HEK293 (cell line): Measurements from ENCODE around the gene MPV17L2.

Experiments
- BCL11B ChIP-seq: fragments of 450-650 bp; formaldehyde crosslinking; IDR thresholded peaks from 2 replicates; pipeline ENCODE4 v1.5.1; 2016; ENCODE audit warnings: low read depth, missing biosample characterization, missing genetic modification characterization
- GLIS1 ChIP-seq: fragments of 450-650 bp; formaldehyde crosslinking; IDR thresholded peaks from 2 replicates; pipeline ENCODE4 v1.5.1; 2016; ENCODE audit warnings: missing biosample characterization, missing genetic modification characterization
- KLF16 ChIP-seq: fragments of 450-650 bp; formaldehyde crosslinking; IDR thresholded peaks from 2 replicates; pipeline ENCODE4 v1.5.1; 2017; ENCODE audit warnings: missing biosample characterization, missing genetic modification characterization
- KLF7 ChIP-seq: fragments of 450-650 bp; formaldehyde crosslinking; IDR thresholded peaks from 2 replicates; pipeline ENCODE4 v1.5.1; 2016; ENCODE audit warnings: missing biosample characterization, missing genetic modification characterization, borderline replicate concordance
- KLF8 ChIP-seq: fragments of 450-650 bp; formaldehyde crosslinking; IDR thresholded peaks from 2 replicates; pipeline ENCODE4 v1.5.1; 2016; ENCODE audit warnings: missing biosample characterization, missing genetic modification characterization
- SCRT2 ChIP-seq: fragments of 450-650 bp; formaldehyde crosslinking; IDR thresholded peaks from 2 replicates; pipeline ENCODE4 v1.5.1; 2016; ENCODE audit warnings: missing biosample characterization, missing genetic modification characterization
- SP2 ChIP-seq: fragments of 450-650 bp; formaldehyde crosslinking; IDR thresholded peaks from 2 replicates; pipeline ENCODE4 v1.5.1; 2016; ENCODE audit warnings: missing biosample characterization, missing genetic modification characterization
- ZEB2 ChIP-seq: fragments of 450-650 bp; formaldehyde crosslinking; IDR thresholded peaks from 2 replicates; pipeline ENCODE4 v1.5.1; 2016; ENCODE audit warnings: missing biosample characterization, missing genetic modification characterization
- ZNF133 ChIP-seq: fragments of 450-650 bp; formaldehyde crosslinking; IDR thresholded peaks from 2 replicates; pipeline ENCODE4 v1.5.1; 2016; ENCODE audit warnings: missing biosample characterization, missing genetic modification characterization
- ZNF175 ChIP-seq: fragments of 450-650 bp; formaldehyde crosslinking; IDR thresholded peaks from 2 replicates; pipeline ENCODE4 v1.5.1; 2016; ENCODE audit warnings: missing biosample characterization, missing genetic modification characterization
- ZNF2 ChIP-seq: fragments of 450-650 bp; formaldehyde crosslinking; IDR thresholded peaks from 2 replicates; pipeline ENCODE4 v1.5.1; 2016; ENCODE audit warnings: missing biosample characterization, missing genetic modification characterization
- ZNF214 ChIP-seq: fragments of 450-650 bp; formaldehyde crosslinking; IDR thresholded peaks from 2 replicates; pipeline ENCODE4 v1.5.1; 2017; ENCODE audit warnings: missing biosample characterization, mild to moderate bottlenecking, missing genetic modification characterization, borderline replicate concordance
- ZNF266 ChIP-seq: fragments of 450-650 bp; formaldehyde crosslinking; IDR thresholded peaks from 2 replicates; pipeline ENCODE4 v1.5.1; 2016; ENCODE audit warnings: missing biosample characterization, missing genetic modification characterization, low read depth
- ZNF302 ChIP-seq: fragments of 450-650 bp; formaldehyde crosslinking; IDR thresholded peaks from 2 replicates; pipeline ENCODE4 v1.5.1; 2016; ENCODE audit warnings: missing biosample characterization, missing genetic modification characterization, low read depth
- ZNF423 ChIP-seq: fragments of 450-650 bp; formaldehyde crosslinking; IDR thresholded peaks from 2 replicates; pipeline ENCODE4 v1.5.1; 2016; ENCODE audit warnings: missing biosample characterization, missing genetic modification characterization
- ZNF514 ChIP-seq: fragments of 450-650 bp; formaldehyde crosslinking; IDR thresholded peaks from 2 replicates; pipeline ENCODE4 v1.5.1; 2016; ENCODE audit warnings: missing biosample characterization, missing genetic modification characterization
- ZNF529 ChIP-seq: fragments of 450-650 bp; formaldehyde crosslinking; IDR thresholded peaks from 2 replicates; pipeline ENCODE4 v1.5.1; 2017; ENCODE audit warnings: missing genetic modification characterization, missing biosample characterization; ENCODE audit not compliant: insufficient replicate concordance
- ZNF530 ChIP-seq: fragments of 450-650 bp; formaldehyde crosslinking; IDR thresholded peaks from 2 replicates; pipeline ENCODE4 v1.5.1; 2016; ENCODE audit warnings: low read depth, missing biosample characterization, missing genetic modification characterization
- ZNF658 ChIP-seq: fragments of 450-650 bp; formaldehyde crosslinking; IDR thresholded peaks from 2 replicates; pipeline ENCODE4; 2016; ENCODE audit warnings: missing biosample characterization, missing genetic modification characterization
- ZNF660 ChIP-seq: fragments of 450-650 bp; IDR thresholded peaks from 2 replicates; pipeline ENCODE4 v1.5.1; 2018; ENCODE audit warnings: missing biosample characterization, mild to moderate bottlenecking, missing genetic modification characterization
- ZNF664 ChIP-seq: fragments of 450-650 bp; formaldehyde crosslinking; IDR thresholded peaks from 2 replicates; pipeline ENCODE4 v1.5.1; 2016; ENCODE audit warnings: missing biosample characterization, missing genetic modification characterization
- ZNF768 ChIP-seq: fragments of 450-650 bp; formaldehyde crosslinking; IDR thresholded peaks from 2 replicates; pipeline ENCODE4 v1.5.1; 2018; ENCODE audit warnings: missing biosample characterization, mild to moderate bottlenecking, missing genetic modification characterization
- ZNF791 ChIP-seq: fragments of 450-650 bp; formaldehyde crosslinking; IDR thresholded peaks from 2 replicates; pipeline ENCODE4 v1.5.1; 2016; ENCODE audit warnings: missing biosample characterization, missing genetic modification characterization
- ZNF792 ChIP-seq: fragments of 450-650 bp; formaldehyde crosslinking; IDR thresholded peaks from 2 replicates; pipeline ENCODE4 v1.5.1; 2016; ENCODE audit warnings: missing biosample characterization, missing genetic modification characterization
- ZNF837 ChIP-seq: fragments of 450-650 bp; formaldehyde crosslinking; IDR thresholded peaks from 2 replicates; pipeline ENCODE4 v1.5.1; 2016; ENCODE audit warnings: missing biosample characterization, missing genetic modification characterization
- TF ChIP-seq, protein P1 (sequence below): fragments of 450-650 bp; formaldehyde crosslinking; IDR thresholded peaks from 2 replicates; pipeline ENCODE4 v1.5.1; 2016; ENCODE audit warnings: missing biosample characterization, missing genetic modification characterization, low read depth
- TF ChIP-seq, protein P2 (sequence below): fragments of 450-650 bp; IDR thresholded peaks from 2 replicates; pipeline ENCODE4 v1.5.1; 2018; ENCODE audit warnings: missing biosample characterization, missing genetic modification characterization
- TF ChIP-seq, protein P3 (sequence below): fragments of 450-650 bp; formaldehyde crosslinking; IDR thresholded peaks from 2 replicates; pipeline ENCODE4 v1.5.1; 2016; ENCODE audit warnings: missing biosample characterization, missing genetic modification characterization, borderline replicate concordance
- TF ChIP-seq, protein P4 (sequence below): fragments of 450-650 bp; formaldehyde crosslinking; IDR thresholded peaks from 2 replicates; pipeline ENCODE4 v1.5.1; 2017; ENCODE audit warnings: missing biosample characterization, missing genetic modification characterization
- TF ChIP-seq, protein P5 (sequence below): fragments of 450-650 bp; formaldehyde crosslinking; IDR thresholded peaks from 2 replicates; pipeline ENCODE4 v1.5.1; 2016; ENCODE audit warnings: missing biosample characterization, missing genetic modification characterization

The MPV17L2 gene

DNA sequence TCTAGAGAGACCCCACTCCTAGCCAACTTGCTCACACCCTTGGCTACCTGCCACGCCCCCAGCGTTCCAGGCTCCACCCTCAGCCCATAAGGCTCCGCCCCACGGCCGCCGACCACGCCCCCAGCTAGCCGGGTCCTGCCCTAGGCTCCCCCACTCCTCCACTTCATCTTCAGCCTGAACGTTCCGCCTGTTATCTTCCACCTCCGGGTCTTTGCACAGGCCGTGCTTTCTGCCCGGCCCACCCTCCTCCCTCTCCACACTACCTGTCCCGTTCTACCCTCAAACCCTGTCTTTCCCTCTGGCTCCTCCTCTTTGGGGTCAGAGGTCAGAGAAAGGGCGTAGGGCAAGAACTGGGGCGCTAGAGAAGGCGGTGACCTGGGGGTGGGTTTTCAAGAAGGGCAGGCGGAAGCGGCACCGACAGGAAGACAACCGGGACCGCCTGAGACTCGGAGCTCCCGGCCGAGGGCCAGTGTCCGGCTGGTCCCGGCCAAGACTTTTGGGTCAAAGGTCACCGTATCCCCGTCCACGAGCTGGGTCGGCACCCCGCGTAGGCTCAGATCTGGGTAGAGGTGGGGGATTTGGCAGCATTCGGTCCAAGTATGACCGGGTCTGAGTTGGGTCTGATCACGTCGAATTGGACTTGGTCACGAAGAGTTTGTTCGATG, 31.0 kb downstream of the MPV17L2 start (continued):
- TF ChIP-seq KLF7: no peak
- no peak for TF ChIP-seq ZNF514 (tag by site-specific recombination)
- TF ChIP-seq, protein P1, sequence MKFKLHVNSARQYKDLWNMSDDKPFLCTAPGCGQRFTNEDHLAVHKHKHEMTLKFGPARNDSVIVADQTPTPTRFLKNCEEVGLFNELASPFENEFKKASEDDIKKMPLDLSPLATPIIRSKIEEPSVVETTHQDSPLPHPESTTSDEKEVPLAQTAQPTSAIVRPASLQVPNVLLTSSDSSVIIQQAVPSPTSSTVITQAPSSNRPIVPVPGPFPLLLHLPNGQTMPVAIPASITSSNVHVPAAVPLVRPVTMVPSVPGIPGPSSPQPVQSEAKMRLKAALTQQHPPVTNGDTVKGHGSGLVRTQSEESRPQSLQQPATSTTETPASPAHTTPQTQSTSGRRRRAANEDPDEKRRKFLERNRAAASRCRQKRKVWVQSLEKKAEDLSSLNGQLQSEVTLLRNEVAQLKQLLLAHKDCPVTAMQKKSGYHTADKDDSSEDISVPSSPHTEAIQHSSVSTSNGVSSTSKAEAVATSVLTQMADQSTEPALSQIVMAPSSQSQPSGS (tag by site-specific recombination): no peak
- TF ChIP-seq ZNF529 (tag by site-specific recombination): no peak
- TF ChIP-seq KLF16 (tag by site-specific recombination): peak; percentile 95
- no peak for TF ChIP-seq ZNF530 (tag by site-specific recombination)
- TF ChIP-seq ZNF214 (tag by site-specific recombination): no peak
- TF ChIP-seq BCL11B (tag by site-specific recombination): peak; percentile 100
- peak; percentile 88 for TF ChIP-seq ZEB2 (tag by site-specific recombination)
- no peak for TF ChIP-seq ZNF266 (tag by site-specific recombination)
- no peak for TF ChIP-seq ZNF302 (tag by site-specific recombination)
- no peak for TF ChIP-seq ZNF664 (tag by site-specific recombination)
- no peak for TF ChIP-seq ZNF837
- TF ChIP-seq ZNF768 (tag by site-specific recombination): no peak
- TF ChIP-seq, protein P2, sequence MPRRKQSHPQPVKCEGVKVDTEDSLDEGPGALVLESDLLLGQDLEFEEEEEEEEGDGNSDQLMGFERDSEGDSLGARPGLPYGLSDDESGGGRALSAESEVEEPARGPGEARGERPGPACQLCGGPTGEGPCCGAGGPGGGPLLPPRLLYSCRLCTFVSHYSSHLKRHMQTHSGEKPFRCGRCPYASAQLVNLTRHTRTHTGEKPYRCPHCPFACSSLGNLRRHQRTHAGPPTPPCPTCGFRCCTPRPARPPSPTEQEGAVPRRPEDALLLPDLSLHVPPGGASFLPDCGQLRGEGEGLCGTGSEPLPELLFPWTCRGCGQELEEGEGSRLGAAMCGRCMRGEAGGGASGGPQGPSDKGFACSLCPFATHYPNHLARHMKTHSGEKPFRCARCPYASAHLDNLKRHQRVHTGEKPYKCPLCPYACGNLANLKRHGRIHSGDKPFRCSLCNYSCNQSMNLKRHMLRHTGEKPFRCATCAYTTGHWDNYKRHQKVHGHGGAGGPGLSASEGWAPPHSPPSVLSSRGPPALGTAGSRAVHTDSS: peak; percentile 79
- TF ChIP-seq, protein P3, sequence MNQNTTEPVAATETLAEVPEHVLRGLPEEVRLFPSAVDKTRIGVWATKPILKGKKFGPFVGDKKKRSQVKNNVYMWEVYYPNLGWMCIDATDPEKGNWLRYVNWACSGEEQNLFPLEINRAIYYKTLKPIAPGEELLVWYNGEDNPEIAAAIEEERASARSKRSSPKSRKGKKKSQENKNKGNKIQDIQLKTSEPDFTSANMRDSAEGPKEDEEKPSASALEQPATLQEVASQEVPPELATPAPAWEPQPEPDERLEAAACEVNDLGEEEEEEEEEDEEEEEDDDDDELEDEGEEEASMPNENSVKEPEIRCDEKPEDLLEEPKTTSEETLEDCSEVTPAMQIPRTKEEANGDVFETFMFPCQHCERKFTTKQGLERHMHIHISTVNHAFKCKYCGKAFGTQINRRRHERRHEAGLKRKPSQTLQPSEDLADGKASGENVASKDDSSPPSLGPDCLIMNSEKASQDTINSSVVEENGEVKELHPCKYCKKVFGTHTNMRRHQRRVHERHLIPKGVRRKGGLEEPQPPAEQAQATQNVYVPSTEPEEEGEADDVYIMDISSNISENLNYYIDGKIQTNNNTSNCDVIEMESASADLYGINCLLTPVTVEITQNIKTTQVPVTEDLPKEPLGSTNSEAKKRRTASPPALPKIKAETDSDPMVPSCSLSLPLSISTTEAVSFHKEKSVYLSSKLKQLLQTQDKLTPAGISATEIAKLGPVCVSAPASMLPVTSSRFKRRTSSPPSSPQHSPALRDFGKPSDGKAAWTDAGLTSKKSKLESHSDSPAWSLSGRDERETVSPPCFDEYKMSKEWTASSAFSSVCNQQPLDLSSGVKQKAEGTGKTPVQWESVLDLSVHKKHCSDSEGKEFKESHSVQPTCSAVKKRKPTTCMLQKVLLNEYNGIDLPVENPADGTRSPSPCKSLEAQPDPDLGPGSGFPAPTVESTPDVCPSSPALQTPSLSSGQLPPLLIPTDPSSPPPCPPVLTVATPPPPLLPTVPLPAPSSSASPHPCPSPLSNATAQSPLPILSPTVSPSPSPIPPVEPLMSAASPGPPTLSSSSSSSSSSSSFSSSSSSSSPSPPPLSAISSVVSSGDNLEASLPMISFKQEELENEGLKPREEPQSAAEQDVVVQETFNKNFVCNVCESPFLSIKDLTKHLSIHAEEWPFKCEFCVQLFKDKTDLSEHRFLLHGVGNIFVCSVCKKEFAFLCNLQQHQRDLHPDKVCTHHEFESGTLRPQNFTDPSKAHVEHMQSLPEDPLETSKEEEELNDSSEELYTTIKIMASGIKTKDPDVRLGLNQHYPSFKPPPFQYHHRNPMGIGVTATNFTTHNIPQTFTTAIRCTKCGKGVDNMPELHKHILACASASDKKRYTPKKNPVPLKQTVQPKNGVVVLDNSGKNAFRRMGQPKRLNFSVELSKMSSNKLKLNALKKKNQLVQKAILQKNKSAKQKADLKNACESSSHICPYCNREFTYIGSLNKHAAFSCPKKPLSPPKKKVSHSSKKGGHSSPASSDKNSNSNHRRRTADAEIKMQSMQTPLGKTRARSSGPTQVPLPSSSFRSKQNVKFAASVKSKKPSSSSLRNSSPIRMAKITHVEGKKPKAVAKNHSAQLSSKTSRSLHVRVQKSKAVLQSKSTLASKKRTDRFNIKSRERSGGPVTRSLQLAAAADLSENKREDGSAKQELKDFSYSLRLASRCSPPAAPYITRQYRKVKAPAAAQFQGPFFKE (tag by site-specific recombination): no peak
- TF ChIP-seq, protein P4, sequence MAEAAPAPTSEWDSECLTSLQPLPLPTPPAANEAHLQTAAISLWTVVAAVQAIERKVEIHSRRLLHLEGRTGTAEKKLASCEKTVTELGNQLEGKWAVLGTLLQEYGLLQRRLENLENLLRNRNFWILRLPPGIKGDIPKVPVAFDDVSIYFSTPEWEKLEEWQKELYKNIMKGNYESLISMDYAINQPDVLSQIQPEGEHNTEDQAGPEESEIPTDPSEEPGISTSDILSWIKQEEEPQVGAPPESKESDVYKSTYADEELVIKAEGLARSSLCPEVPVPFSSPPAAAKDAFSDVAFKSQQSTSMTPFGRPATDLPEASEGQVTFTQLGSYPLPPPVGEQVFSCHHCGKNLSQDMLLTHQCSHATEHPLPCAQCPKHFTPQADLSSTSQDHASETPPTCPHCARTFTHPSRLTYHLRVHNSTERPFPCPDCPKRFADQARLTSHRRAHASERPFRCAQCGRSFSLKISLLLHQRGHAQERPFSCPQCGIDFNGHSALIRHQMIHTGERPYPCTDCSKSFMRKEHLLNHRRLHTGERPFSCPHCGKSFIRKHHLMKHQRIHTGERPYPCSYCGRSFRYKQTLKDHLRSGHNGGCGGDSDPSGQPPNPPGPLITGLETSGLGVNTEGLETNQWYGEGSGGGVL: peak; percentile 45; the same call in 1 of the 2 replicates
- TF ChIP-seq SCRT2 (tag by site-specific recombination): no peak
- TF ChIP-seq ZNF2 (tag by site-specific recombination): 0 out of 2 replicates have a peak, but pooled peaks have one; percentile 33
- TF ChIP-seq ZNF175 (tag by site-specific recombination): no peak
- no peak for TF ChIP-seq ZNF791 (tag by site-specific recombination)
- TF ChIP-seq SP2 (tag by site-specific recombination): peak; percentile 80
- TF ChIP-seq KLF8 (tag by site-specific recombination): peak; percentile 84
- no peak for TF ChIP-seq GLIS1 (tag by site-specific recombination)
- TF ChIP-seq ZNF133 (tag by site-specific recombination): no peak
- no peak for TF ChIP-seq ZNF660 (tag by site-specific recombination)
- TF ChIP-seq, protein P5, sequence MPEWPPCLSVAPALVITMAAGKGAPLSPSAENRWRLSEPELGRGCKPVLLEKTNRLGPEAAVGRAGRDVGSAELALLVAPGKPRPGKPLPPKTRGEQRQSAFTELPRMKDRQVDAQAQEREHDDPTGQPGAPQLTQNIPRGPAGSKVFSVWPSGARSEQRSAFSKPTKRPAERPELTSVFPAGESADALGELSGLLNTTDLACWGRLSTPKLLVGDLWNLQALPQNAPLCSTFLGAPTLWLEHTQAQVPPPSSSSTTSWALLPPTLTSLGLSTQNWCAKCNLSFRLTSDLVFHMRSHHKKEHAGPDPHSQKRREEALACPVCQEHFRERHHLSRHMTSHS (tag by site-specific recombination): no peak
- no peak for TF ChIP-seq ZNF423 (tag by site-specific recombination)
- no peak for TF ChIP-seq ZNF658
- no peak for TF ChIP-seq ZNF792 (tag by site-specific recombination)
